Activated CD8-positive, alpha-beta memory T cell treated with anti-CD3 and anti-CD28 coated beads, Interleukin-2, amount 50 U/mL, for 1 hour (primary cell): ENCODE results near the gene EVC.

ENCODE experiments used
- DNase-seq: peaks from one replicate; pipeline ENCODE4 v3.0.0-alpha.2; 2020; ENCODE audit errors: extremely low read depth

EVC gene

DNA sequence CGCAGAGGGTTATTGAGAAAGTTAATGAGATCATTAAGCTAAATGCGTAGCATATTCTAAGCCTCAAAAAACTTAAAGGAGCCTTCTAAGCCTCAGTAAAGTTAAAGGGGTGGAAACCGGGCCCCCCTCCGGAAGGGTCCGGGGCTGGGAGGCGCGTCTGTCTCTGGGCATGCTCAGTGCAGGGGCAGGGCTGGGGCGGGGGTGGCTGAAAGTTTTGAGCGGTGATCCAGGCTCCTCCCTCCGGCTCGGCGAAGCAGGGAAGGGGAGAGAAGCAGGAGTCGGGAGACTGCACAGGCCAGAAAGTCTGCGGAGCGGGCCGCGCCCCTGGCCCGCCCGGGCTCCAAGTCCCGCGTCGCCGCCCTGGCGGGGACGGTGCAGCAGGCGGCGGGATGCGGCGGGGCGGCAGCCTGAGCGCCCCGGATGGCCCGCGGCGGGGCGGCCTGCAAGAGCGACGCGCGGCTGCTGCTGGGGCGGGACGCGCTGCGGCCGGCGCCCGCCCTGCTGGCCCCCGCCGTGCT, at the start of gene EVC:
Gene EVC, plus strand, starts transcription at position 241 of the 518 bp plus-strand sequence. Its CDS starts 180 bp downstream, at position 421.
- no peak for DNase-seq

DNA sequence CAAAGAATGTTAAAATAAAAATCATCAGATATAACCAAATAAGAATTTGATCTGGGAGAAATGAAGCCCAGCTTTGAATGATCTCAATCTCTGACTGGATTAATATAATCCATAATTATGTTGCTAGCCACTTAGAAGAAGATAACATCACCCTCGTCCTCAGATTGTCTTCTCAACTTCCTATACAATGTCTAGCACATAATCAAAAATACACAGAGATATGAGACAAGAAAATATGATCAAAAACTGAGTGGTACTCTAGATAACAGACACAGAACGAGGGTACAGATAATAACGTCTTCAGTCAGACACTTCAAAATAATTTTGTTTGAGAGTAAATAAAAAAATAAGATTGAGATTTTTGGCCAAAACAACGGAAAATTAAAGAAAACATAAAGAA, 49.8 kb upstream of the EVC start:
- DNase-seq: no peak

DNA sequence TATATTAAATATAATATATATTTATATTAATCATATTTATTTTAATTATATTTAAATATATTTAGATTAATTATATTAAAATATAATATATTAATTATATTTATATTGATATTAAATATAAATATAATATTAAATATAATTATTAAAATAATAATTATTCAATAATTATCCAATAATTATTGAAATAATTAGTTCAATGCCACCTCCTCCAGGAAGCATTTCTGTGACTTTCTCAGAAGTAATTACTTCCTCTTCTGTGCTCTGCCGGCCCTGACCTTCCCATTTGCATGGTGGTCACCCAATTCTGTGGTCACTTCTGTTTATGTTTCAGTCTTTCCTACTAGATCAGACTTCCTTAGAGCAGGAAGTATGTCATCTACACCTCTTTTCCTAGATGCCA, 48.4 kb upstream of the EVC start:
- no peak for DNase-seq

DNA sequence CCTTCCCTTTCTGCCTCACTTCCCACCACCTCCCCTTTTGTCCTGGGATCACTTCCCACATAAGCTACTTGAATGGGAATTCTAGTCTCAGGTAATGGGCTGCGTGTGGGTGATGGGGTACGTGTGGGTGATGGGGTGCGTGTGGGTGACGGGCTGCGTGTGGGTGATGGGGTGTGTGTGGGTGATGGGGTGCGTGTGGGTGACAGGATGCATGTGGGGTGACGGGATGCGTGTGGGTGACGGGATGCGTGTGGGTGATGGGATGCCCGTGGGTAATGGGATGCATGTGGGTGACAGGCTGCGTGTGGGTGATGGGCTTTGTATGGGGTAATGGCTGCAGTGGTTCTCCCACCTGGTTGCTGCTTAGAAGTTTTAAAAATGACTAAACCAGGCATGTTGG, 46.2 kb upstream of the EVC start:
- no peak for DNase-seq

DNA sequence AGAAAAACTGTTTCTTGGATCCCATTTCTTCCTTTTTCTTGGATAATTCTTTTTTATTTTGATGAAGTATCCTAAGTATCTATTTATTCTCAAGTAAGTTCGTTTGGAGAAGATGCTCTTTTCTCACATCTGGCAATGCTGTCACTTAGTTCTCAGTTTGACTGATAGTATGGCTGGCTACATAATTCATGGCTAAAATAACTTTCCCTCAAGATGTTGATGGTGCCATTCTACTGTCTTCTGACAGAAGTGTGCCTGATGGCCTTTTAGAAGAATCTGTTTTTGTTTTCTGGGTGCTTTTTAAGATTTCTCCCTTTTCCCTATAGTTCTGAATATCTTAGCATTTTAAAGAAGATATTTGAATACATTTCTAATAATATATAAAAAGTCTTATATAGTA, 44.3 kb upstream of the EVC start:
- no peak for DNase-seq

DNA sequence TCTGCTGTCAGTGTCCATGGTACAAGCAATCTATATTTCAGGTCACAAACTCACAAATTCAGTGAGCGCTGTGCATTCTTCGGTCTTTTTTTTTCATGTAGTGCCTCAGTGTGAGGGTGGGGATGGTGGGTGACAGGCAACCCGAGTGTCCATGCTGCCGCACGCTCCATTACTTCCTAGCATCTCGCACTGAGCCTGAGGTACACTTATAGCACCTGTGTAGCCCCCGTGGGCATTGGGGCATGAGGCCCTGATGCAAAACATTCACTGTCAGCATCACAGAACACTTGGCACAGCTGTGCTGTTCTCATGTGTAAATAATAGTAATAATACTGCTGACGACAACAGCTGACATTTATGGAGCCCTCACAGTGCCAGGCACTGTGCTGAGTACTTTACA, 34.2 kb upstream of the EVC start:
- DNase-seq: no peak

DNA sequence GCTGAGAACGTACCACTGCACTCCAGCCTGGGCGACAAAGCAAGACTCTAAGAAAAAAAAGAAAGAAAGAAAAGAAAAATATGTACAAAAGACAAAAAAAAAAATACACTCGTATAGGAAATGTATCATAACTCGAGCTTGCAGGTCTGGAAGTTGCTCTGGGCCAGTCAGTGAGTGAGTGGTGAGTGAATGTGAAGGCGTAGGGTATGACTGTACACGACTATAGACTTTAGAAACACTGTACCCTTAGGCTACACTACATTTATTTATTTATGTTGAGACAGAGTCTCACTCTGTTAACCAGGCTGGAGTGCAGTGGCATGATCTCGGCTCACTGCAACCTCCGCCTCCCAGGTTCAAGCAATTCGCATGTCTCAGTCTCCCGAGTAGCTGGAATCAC, 32.0 kb upstream of the EVC start:
- no peak for DNase-seq

DNA sequence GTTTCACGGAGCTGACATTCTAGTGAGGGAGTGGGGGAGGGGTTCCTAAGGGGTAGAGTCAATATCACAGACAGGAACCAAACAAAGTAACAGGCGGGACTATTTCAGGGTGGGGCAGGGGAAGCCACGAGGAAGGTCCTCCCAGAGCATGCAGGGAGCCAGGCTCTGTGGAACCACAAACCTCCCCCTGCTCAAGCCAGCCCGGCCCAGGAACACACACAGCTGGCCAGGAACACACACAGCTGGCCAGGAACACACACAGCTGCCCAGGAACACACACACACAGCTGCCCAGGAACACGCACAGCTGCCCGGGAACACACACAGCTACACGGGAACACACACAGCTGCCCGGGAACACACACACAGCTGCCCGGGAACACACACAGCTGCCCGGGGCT, 27.4 kb upstream of the EVC start:
- no peak for DNase-seq

DNA sequence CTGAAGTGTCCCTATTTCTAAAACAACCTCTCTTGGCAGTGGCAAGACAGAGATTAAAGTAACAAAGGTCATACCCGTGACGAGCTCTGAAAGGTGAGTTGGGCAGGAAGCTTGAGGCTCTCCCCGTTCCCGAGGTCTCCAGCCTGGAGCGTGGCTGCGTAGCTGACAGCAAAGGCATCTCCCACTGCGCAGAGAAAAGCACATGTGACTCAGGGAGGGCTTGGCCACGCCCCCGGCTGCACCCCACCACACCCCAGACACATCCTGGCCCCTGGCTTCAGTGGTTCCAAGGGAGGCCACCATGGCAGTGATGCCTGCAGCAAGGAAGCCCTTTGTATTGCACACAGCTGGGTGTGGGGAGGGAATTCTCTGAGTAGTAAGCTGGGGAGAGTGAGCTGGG, 25.7 kb upstream of the EVC start:
- no peak for DNase-seq

DNA sequence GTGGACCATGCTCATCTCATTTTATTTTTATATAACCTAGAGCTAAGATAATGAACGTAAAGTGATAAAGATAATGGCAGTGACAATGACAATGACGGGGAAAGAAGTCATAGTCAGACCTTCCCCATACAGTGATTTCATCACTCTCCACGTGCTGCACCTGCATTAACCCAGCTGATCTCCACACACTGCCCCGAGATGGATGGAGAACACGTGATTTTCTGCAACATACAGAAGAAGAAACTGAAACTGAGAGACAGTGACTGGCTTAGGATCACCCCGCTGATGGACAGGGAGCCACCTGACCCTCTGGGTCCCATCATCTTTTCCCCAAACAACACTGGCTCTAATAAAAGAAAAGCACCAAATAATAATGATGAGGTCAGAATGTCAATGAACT, 24.7 kb upstream of the EVC start:
- no peak for DNase-seq

DNA sequence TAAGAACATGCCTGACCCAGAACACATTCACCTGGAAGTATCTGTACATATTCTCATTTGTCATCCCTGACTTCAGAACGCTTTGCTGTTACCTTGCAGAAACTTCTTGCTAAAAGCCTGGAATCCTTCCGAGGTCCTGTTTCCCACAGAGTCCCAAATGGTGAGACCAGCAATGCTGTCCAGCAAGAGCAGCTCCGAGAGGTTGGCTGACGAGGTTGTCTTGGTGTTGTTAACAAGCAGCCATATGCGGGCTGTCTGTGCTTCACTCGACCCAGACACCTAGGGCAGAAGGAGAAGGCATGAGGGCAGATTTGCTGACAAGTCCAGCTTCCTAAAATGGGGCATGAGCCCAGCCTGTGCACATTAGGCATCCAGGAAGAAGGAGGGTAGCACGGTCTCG, 21.9 kb upstream of the EVC start:
- DNase-seq: no peak

DNA sequence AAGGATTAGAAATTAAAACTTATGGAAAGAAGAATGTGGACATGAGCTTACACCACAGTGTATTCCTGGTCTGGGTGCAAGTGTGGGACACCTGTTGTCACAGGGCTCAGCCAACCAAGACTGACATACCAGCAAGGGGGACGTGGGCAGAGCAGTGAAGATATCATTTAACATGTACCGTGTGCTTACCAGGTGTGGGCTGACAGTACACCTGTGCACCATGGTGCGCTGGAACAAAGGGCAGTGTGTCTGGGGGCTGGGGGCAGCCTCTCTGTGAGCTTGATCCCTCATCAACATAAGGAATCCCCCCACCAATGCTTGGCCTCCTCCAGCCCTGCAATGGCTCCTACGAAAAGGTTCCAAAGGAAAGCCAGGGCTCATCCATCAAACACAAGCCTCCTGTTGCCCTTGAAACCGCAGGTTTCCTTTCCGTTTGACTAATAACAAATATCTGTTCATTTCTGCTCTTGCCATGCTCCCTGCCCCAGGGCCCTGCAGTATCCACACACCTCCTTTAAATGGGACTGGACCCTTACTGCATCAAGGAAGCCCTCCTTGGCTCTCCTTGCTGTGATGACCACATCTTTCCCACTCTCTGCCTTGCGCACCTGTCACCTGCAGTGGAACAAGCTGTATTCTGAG, 19.4 kb upstream of the EVC start:
- no peak for DNase-seq

DNA sequence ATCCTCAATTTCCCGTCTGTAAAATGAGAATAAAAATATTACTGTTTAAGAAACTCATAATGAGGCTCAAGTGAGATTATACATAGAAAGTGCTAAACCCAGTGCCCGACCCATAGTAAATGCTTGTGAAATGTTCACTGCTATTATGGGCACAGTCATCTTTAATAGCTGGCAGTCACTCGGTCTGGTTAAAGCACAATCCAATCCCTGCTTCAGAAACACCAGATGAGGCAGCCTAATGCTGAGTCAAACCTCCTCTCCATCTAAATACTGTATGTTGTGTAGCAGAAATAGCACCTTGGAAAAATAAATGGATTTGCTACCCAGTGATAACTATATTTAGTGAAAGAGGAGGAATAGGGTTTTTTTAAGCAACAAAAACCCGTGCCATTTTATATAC, 17.1 kb upstream of the EVC start:
- DNase-seq: no peak

DNA sequence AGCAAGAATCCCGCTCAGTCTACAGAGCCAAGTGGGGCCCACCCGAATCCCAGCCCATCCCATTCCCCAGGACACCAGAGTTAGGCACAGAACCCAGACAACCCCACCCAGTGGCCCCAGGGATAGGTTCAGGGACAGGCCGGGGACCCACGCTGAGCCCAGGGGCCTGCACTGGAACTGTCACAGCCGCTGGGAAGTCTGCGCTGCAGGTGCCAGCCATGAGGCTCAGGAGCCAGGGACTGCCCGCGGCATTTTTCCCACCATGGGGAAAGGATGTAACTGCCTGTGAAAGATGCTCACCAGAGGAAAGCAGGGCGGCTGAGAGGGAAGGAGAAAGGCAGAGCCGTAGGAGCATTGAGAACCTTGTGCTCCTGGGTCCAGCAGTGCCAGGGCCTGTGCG, 14.7 kb upstream of the EVC start:
- no peak for DNase-seq

DNA sequence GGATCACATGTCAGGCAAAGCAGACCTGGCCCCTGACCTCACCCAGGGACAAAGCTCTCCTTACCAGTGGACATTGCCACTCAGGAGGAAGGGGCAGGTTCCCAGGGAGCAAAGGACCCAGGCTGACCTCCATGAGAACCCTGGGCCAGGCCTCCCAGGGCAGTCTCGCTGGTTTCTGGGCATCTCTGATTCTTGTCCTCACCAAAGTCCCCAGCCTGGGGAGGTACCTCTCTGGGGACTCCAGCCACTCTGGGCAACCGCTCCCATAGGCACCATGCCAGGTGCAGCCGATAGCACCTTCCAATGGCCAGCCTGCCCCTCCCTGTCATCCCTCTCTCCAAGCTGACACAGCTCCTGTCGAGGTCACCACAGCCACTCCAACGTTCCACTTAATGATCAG, 10.5 kb upstream of the EVC start:
- no peak for DNase-seq

DNA sequence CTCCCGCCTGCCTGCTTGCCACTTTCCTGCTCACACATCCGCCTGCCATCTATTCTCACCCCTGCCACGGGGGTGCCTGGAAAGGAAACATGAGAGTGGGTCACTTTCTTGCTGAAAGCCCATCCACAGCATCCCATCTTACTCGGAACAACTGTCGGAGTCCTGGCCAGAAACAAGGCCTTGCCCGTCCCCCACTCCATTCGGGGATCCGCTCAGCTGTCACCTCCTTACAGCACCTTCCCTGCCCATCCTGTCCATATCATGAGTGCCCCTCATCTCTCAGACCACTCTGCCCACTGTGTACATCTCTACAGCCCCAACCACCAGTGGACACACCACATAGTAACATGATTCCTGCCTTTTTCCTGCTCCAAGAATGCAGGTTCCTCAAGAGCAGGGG, 9.0 kb upstream of the EVC start:
- DNase-seq: no peak

DNA sequence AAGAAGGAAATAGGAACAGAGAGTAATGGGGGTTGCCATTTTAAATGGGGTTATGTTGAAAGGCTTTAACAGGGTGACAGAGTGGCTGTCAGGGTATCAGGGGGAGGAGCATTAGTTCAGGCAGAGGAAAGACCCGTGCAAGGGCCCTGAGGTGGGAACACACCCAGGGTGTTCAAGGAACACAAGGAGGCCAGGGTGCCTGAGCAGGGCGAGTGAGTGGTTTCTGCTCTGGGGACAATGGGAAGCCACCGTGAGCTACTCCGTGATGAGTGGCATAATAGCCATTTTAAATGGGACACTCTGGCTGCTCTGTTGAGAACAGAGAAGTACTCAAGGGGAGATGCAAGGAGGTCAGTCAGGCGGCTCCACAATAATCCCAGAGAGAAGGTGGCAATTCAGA, 7.2 kb upstream of the EVC start:
- no peak for DNase-seq

DNA sequence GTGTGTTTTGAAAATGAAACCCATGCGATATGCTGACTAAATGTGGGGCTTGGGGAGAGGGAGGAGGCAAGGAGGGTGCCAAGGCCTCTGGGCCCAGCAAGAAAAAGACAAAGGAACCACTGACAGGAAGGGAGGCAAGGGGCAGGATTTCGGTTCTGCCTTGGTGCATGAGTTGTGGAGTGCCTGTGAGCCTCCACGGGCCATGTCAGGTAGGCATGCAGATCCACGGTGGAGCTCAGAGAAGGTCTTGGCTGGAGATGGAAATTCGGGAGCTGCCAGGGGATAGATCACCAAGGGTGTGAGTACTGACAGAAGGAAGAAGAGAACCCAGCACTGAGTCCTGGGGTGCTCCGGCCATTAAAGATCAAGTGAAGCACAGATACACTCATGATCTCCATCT, 6.7 kb upstream of the EVC start:
- DNase-seq: no peak

DNA sequence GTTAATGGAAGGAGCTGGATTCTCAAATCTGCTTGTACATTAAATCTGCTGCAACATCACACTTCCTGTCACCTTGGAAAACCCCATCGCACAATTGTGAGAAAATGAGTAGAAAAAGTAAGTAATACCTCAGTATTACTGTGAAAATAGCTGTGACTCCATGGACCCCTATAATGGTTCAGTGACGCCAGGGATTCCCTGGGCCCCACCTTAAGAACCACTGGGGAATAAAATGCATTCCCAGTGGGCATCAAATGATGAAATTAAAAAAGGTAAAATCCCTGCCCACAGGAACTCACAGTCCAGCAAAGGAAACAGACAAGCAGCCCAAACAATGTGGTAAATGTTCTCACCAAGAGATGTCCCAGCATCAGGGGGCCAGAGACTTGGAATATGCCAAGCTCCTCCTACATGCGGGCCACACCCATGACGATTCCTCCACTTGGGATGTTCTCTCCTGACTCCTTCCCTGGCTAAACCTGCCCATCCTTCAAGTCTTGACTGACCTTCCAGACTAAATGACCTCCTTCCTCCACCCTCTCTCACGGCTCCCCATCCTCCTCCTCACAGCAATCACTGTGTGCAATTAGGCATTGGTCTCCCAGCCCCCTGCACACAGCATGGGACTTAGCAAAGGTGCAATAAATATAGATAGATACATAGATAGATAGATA, 5.2 kb upstream of the EVC start:
- DNase-seq: no peak

DNA sequence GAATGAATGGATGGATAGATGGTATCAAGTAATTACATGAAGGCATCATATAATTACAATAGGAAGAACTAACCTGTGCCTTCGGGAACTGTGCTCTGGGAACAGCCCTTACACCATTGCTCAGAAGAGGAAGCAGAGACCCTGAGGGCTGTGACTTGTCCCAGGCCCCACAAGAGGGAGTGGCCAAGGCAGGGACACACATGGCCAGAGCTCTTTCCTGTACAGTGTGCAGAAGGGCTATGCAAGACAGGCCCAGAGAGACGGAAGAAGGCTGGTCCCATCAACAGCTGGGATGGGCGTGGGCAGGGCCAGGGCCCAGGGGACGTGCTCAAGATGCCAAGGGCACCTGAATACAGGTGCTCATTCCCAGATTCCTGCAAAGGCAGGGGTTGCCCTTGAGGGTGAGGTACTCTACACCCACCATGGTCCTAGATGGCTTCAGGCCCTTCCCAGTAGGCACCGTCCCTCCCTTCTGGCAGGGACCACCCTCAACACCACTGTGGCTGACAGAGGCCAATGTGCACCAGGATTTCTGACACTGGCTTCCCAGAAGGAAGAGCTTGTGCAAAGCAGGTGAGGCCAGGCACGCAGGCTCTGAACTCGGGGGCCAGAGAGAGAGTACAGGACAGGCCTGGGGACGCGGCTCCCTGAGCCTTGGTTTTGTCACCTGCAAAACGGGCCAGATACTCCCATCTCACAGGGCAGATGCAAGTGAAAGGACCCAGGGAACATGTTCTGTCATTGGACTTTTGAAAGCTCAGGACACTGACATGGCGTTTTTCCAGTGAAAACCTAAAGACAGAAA, 4.3 kb upstream of the EVC start:
- no peak for DNase-seq

DNA sequence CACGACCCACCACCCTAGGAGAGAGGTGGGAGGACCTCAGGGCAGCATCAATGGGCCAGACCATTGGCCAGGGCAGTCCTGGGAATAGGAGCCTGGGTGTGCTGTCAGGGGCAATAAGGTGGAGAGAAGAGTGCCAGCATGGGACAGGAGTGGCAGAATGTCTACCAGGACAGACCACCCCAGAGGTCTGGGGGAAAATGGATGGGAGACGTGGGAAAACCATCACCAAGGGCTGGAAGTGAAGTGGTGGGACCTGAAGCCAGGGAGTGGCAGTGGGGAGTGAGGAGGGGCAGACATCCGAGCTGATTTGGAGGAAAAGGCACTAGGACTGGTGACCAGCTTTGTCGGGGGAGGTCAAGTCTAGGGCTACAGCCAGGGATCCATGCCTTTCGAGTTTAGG, 3.6 kb upstream of the EVC start:
- DNase-seq: no peak

DNA sequence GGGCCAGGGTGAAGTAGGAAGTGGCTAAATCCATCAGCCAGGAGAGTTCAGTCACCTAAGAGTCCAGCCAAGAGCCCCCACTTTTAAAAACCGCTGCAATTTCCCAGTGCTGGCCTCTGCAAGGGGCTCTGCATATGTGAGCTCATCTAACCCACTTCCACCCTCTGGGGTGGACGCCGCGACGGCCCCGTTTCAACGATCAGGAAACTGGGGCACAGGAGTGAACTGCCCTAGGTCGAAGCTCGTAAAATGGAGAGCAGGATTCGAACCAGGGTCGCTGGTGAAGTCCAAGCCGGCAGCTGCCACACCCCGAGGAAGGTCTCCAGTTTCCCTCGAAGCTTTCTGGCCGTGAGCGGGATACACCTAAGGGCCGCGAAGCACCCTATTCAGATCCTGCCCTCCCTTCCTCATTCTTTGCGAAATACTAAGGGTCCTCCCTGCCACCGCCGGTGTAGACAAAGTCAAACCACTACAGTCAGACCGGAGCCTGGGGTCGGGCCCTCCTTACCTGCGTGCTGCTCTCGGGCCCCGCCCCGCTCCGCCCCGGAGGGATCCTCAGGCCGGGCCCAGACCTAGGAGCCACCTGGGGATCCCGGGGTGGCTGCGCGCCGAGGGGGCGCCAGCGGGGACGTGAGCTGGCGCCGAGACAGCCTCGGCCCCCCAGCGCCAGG, 3.1 kb upstream of the EVC start:
- no peak for DNase-seq
